HL-60 (cell line): ENCODE data around the gene ASB5.
"Not testable (repeated sequence)": the region's sequence is repeated elsewhere in the genome, so short reads cannot be mapped to it uniquely, and the experiment has no call there.

Experiments used
- DNase-seq, 2 experiments: peaks; one replicate each; pipeline ENCODE4 v3.0.0-alpha.2; 2010 to 2020; ENCODE audit warnings: low read depth in 1 of 2, low spot score in 1 of 2
- H3K27ac ChIP-seq: fragments of 250-450 bp; sonication (Bioruptor Pico); replicated peaks from 2 replicates; pipeline ENCODE4 v1.5.1; 2020; ENCODE audit warnings: mild to moderate bottlenecking, moderate library complexity
- H3K27me3 ChIP-seq: fragments of 250-450 bp; sonication (Bioruptor Pico); 2 replicates; pipeline ENCODE4 v1.5.1; 2021; ENCODE audit warnings: mild to moderate bottlenecking, moderate library complexity; ENCODE audit not compliant: insufficient read depth, poor library complexity, severe bottlenecking
- H3K4me3 ChIP-seq: replicated peaks from 2 replicates; pipeline ENCODE4 v1.5.1; 2011; ENCODE audit warnings: mild to moderate bottlenecking, control low read depth, low read length; ENCODE audit not compliant: insufficient read depth
- GABPA ChIP-seq: IDR thresholded peaks from 2 replicates; pipeline ENCODE4 v1.6.1; 2012; ENCODE audit warnings: low read depth
- POLR2AphosphoS5 ChIP-seq: IDR thresholded peaks from 2 replicates; pipeline ENCODE4 v1.6.1; 2012; ENCODE audit warnings: low read depth
- REST ChIP-seq: IDR thresholded peaks from 2 replicates; pipeline ENCODE4 v1.6.1; 2012; ENCODE audit warnings: low read depth; ENCODE audit not compliant: insufficient replicate concordance
- SPI1 ChIP-seq: IDR thresholded peaks from 2 replicates; pipeline ENCODE4 v1.6.1; 2012; ENCODE audit warnings: low read depth, mild to moderate bottlenecking, borderline replicate concordance
- TF ChIP-seq, protein P1 (sequence below): IDR thresholded peaks from one replicate; pipeline ENCODE4 v1.5.1; 2011; ENCODE audit warnings: low read length, control low read depth, inconsistent platforms; ENCODE audit not compliant: insufficient read depth

Gene ASB5

DNA sequence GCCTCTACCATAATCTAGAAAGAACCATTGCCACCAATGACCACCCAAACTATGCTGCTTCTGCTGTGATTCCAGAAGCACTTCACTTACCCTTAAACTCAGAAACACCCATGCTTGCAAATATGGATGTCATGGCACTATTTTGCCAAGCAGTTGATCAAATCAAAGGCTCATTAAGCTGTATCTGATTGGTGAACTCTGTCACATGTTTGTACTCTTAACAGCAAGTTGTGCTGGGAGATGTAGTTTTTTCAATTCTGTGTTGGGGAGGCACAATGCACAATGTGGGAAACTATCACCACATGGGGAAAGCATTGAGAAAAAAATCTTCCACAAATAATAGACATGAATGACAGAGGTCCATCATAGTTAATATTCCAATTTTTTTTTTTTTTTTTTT is 31.5 kb upstream of the ASB5 start:
- Histone ChIP-seq H3K27ac (no peak overlapping the region), H3K4me3 (no peak overlapping the region), H3K27me3 (peaks cover 4% of the 10 kb centered on the region)
- TF ChIP-seq, protein P1, sequence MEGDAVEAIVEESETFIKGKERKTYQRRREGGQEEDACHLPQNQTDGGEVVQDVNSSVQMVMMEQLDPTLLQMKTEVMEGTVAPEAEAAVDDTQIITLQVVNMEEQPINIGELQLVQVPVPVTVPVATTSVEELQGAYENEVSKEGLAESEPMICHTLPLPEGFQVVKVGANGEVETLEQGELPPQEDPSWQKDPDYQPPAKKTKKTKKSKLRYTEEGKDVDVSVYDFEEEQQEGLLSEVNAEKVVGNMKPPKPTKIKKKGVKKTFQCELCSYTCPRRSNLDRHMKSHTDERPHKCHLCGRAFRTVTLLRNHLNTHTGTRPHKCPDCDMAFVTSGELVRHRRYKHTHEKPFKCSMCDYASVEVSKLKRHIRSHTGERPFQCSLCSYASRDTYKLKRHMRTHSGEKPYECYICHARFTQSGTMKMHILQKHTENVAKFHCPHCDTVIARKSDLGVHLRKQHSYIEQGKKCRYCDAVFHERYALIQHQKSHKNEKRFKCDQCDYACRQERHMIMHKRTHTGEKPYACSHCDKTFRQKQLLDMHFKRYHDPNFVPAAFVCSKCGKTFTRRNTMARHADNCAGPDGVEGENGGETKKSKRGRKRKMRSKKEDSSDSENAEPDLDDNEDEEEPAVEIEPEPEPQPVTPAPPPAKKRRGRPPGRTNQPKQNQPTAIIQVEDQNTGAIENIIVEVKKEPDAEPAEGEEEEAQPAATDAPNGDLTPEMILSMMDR, result no peak
- no peak for TF ChIP-seq GABPA
- TF ChIP-seq POLR2AphosphoS5, result no peak
- TF ChIP-seq SPI1, result no peak
- TF ChIP-seq REST, result no peak
- no peak for DNase-seq

DNA sequence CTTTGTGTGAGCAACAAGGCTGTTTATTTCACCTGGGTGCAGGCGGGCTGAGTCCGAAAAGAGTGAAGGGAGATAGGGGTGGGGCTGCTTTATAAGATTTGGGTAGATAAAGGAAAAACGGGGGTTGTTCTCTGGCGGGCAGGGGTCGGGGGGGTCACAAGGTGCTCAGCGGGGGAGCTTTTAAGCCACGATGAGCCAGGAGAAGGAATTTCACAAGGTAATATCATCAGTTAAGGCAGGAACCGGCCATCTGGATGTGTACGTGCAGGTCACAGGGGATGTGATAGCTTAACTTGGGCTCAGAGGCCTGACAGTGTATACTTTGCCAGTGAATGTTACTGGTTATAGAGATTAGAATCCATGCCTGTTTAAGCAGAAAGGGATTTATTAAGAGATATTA is 31.0 kb upstream of the ASB5 start:
- TF ChIP-seq, protein P1, result no peak
- TF ChIP-seq GABPA, result no peak
- TF ChIP-seq SPI1, result no peak
- TF ChIP-seq POLR2AphosphoS5, result no peak
- no peak overlapping the region for H3K27ac ChIP-seq
- no peak for DNase-seq
- H3K4me3 ChIP-seq, result no peak overlapping the region
- peaks cover 4% of the 10 kb centered on the region for H3K27me3 ChIP-seq

DNA sequence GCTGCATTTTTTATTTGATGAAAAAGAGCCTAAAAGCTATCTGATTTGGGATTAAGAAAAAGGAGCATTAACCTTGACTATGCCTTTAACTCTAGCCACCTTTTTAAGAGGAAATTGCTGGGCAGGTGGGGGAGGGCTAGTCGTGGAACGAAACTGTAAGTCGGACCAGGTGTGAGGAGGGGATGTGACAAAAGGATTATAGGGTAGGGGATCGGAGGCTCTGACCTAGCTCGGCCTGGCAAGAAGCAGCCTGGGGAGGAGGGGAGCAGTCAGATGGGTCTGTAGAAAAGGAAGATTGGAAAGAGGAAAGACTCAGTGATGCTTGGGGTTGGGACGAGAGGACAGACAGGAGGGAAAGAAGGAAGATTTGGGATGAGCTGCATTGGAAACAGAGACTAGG is 29.6 kb upstream of the ASB5 start:
- Histone ChIP-seq H3K27me3 (peaks cover 2% of the 10 kb centered on the region), H3K27ac (no peak overlapping the region), H3K4me3 (no peak overlapping the region)
- no peak for TF ChIP-seq REST
- no peak for DNase-seq

- not testable (repeated sequence) for H3K27me3 ChIP-seq, H3K4me3 ChIP-seq, DNase-seq, H3K27ac ChIP-seq
Measured at GRCh38 chr4:176295907-176296306, 26.9 kb upstream of the ASB5 start.

DNA sequence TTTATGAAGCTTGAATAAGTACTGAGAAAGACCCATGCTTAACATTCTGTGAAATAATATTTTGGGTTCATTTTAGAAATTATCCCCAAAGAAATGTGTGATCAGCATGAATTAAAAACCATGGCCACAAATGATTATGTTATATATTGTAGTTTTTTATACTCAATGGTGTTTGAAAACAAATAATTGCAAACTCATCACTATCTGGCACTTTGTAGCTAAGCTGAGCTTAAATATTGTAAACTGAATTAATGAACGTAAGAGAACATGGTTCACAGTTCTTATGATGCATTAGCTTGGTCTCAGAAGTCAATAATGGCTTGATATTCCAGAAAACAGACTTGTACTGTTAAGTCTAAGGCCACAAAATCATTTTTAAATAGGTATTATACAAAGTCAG is 24.6 kb upstream of the ASB5 start:
- TF ChIP-seq, protein P1, result no peak
- Histone ChIP-seq H3K27ac (no peak overlapping the region), H3K27me3 (no peaks in the 10 kb centered on the region), H3K4me3 (no peak overlapping the region)
- DNase-seq, result no peak
